Adipocyte (in vitro differentiated cells): ENCODE measurements around the gene TRIM5.
"Not testable (repeated sequence)": the region's sequence is repeated elsewhere in the genome, so short reads cannot be mapped to it uniquely, and the experiment has no call there.

Experiments used
- DNase-seq: peaks from one replicate; pipeline ENCODE4 v3.0.0-alpha.2; 2015; ENCODE audit warnings: low read depth
- H3K27me3 ChIP-seq: replicated peaks from 2 replicates; pipeline ENCODE4 v1.7.0; 2013; ENCODE audit warnings: mild to moderate bottlenecking, low read length, moderate library complexity; ENCODE audit not compliant: control insufficient read depth, insufficient read depth
- H3K36me3 ChIP-seq: 2 replicates; pipeline ENCODE4 v1.7.0; 2013; ENCODE audit warnings: low read length, mild to moderate bottlenecking, moderate library complexity; ENCODE audit not compliant: control insufficient read depth, insufficient read depth, severe bottlenecking
- H3K4me1 ChIP-seq: 2 replicates; pipeline ENCODE4 v1.7.0; 2013; ENCODE audit warnings: mild to moderate bottlenecking, low read length, moderate library complexity; ENCODE audit not compliant: control insufficient read depth, insufficient read depth
- H3K4me3 ChIP-seq: 2 replicates; pipeline ENCODE4 v1.7.0; 2013; ENCODE audit warnings: mild to moderate bottlenecking, low read length, moderate library complexity
- H3K9ac ChIP-seq: 2 replicates; pipeline ENCODE4 v1.7.0; 2013; ENCODE audit warnings: mild to moderate bottlenecking, low read length, moderate library complexity
- H3K9me3 ChIP-seq: 2 replicates; pipeline ENCODE4 v1.7.0; 2013; ENCODE audit warnings: mild to moderate bottlenecking, low read length, moderate library complexity; ENCODE audit not compliant: control insufficient read depth

TRIM5 gene

DNA sequence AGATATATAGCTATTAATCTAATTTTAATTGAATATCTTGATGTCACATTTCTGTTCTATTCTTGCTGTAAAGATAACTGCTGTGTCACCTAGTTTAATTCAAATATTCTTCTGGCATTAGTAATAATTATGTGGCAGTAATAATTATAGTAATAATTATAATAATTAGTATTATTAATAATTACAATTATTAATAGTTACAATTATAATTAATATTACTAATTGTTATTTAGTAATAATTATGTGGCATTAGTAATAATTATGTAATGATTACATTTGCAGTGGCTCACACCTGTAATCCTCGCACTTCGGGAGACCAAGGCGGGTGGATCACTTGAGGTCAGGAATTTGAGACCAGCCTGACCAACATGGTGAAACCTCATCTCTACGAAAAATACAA, 1.6 kb upstream of the TRIM5 start:
- Histone ChIP-seq H3K4me3 (no peak overlapping the region), H3K9me3 (no peaks in the 10 kb centered on the region), H3K27me3 (no peaks in the 10 kb centered on the region), H3K4me1 (peaks cover 16% of the 10 kb centered on the region), H3K9ac (no peak overlapping the region), H3K36me3 (no peaks in the 10 kb centered on the region)
- DNase-seq = no peak

DNA sequence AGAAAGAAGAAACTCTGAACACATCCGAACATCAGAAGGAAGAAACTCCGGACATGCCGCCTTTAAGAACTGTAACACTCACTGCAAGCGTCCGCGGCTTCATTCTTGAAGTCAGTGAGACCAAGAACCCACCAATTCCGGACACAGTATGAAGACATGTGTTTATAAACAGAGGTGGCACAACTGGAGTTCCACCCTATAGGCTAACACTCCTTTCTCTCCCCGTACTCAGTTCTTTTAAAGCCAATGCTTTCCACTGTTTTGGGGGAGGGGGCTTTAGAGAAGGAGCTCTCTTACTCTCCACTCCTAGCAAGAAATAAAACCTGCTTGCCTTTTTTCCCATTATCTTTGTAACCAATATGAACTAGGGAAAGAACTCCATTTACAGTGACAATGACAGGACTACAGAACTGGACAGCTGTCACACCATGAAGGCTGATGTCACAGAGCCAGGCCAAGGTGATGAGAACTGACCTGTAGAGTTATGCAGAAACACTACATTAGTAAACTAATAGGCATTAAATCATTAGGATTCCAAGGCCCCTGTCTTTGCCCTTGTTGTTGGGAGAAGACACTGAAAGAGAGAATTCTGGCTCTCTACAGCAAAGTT, 733 bp downstream of the TRIM5 start:
- Histone ChIP-seq H3K4me1 (peaks cover 13% of the 10 kb centered on the region), H3K9ac (peak overlapping the region; percentile 90), H3K4me3 (peak overlapping the region; percentile 89), H3K36me3 (peaks cover 6% of the 10 kb centered on the region), H3K27me3 (no peaks in the 10 kb centered on the region), H3K9me3 (no peaks in the 10 kb centered on the region)
- DNase-seq = no peak

DNA sequence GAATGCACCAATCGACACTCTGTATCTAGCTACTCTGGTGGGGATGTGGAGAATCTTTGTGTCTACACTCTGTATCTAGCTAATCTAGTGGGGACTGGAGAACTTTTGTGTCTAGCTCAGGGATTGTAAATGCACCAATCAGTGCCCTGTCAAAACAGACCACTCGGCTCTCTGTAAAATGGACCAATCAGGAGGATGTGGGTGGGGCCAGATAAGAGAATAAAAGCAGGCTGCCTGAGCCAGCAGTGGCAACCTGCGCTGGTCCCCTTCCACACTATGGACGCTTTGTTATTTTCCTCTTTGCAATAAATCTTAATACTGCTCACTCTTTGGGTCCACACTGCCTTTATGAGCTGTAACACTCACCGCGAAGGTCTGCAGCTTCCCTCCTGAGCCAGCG, 1.3 kb downstream of the TRIM5 start:
- not testable (repeated sequence) for H3K9me3 ChIP-seq, DNase-seq, H3K9ac ChIP-seq, H3K27me3 ChIP-seq, H3K4me1 ChIP-seq
- peak overlapping the region; percentile 89 for H3K4me3 ChIP-seq
- peaks cover 11% of the 10 kb centered on the region for H3K36me3 ChIP-seq

DNA sequence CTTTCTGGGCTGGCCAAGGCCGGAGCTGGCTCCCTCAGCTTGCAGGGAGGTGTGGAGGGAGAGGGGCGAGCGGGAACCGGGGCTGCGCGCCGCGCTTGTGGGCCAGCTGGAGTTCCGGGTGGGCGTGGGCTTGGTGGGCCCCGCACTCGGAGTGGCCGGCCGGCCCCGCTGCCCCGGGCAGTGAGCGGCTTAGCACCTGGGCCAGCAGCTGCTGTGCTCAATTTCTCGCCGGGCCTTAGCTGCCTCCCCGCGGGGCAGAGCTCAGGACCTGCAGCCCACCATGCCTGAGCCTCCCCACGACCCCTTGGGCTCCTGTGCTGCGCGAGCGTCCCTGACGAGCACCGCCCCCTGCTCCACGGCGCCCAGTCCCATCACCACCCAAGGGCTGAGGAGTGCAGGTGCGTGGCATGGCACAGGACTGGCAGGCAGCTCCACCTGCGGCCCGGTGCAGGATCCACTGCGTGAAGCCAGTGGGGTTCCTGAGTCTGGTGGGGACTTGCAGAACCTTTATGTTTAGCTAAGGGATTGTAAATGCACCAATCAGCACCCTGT, 1.9 kb downstream of the TRIM5 start:
- not testable (repeated sequence) for H3K9ac ChIP-seq, H3K4me1 ChIP-seq, H3K27me3 ChIP-seq, H3K4me3 ChIP-seq, H3K9me3 ChIP-seq, DNase-seq
- H3K36me3 ChIP-seq = peaks cover 18% of the 10 kb centered on the region

DNA sequence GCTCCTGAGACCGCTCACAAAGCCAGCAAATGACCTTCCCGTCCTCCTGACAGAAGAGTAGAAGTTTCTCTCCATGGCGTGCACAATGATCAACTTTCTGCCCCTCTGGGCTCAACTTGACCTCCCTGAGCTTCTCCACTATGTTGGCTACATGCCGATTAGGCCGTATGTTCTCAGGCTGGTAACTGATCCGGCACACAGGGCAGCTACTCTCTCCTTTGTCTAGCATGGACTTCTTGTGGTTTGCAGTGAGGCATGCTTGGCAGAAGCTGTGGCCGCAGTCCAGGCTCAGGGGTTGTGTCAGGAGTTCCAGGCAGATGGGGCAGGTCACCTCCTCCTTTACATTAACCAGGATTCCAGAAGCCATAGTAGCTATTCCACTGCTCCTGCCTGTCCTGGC, 5.1 kb downstream of the TRIM5 start:
- no peaks in the 10 kb centered on the region for H3K27me3 ChIP-seq
- H3K4me1 ChIP-seq = peaks cover 5% of the 10 kb centered on the region
- H3K9me3 ChIP-seq = no peaks in the 10 kb centered on the region
- DNase-seq = no peak
- no peak overlapping the region for H3K9ac ChIP-seq
- H3K36me3 ChIP-seq = peaks cover 23% of the 10 kb centered on the region
- no peak overlapping the region for H3K4me3 ChIP-seq

DNA sequence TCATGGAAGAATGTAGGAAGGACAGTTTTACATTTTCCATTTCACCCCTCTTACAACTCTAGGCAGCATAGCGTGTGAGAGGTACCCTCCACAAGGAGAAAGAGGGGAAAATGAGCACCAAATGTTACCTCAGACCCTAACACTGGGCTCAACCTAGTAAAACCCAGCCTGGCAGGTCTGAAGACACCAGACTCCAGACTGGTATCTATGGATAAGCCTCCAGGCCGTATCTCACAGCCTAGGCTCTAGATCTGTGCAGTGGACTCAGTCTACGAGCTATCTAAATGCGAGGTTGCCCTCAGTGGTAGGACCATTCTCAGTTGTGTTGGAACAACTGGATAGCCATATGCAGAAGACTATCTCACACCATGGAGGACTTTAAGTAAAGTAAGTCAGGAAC, 10.5 kb downstream of the TRIM5 start:
- Histone ChIP-seq H3K4me1 (no peaks in the 10 kb centered on the region), H3K27me3 (no peaks in the 10 kb centered on the region), H3K9ac (no peak overlapping the region), H3K36me3 (peaks cover 30% of the 10 kb centered on the region), H3K9me3 (no peaks in the 10 kb centered on the region), H3K4me3 (no peak overlapping the region)
- DNase-seq = no peak

DNA sequence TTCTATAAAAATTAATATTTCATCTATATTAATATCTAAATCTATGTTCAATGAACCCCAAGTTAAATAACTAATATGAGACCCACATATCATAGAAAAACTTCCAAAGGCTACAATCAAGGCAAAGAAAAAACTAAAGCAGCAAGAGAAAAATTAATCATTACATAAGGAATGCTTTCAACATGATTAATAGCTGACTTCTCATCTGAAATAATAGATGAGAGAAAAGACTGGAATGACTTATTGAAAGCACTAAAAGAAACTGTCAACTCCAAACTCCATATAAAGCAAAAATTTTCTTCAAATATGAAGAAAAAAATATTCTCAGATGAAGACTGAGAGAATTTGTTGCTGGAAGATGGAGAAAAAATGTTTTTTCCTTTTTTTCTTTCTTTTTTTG, 13.0 kb downstream of the TRIM5 start:
- Histone ChIP-seq H3K36me3 (peaks cover 22% of the 10 kb centered on the region), H3K27me3 (no peaks in the 10 kb centered on the region), H3K4me1 (no peaks in the 10 kb centered on the region), H3K9ac (no peak overlapping the region), H3K9me3 (no peaks in the 10 kb centered on the region), H3K4me3 (no peak overlapping the region)
- no peak for DNase-seq

DNA sequence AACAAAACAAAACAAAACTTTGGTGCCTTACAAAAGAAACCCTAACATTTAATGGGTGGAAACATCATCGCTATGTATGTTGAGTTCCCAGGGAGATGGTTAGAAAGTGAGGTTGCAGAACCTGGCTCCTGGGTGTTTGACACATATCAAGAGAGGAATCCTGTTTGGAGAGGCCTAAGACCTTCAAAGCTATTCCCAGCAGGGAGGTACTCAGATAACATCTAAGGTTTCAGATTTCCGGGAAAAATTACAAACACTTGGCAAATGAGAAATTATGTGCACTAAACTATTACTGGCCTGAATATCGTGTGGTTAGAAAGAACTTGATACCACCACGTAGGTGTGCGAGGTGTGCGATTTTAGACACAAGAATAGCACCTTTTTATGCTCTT, 18.5 kb downstream of the TRIM5 start:
- H3K4me1 ChIP-seq = no peaks in the 10 kb centered on the region
- no peaks in the 10 kb centered on the region for H3K9me3 ChIP-seq
- DNase-seq = peak; percentile 9
- H3K27me3 ChIP-seq = no peaks in the 10 kb centered on the region
- H3K9ac ChIP-seq = no peak overlapping the region
- H3K36me3 ChIP-seq = peaks cover 42% of the 10 kb centered on the region
- H3K4me3 ChIP-seq = no peak overlapping the region

DNA sequence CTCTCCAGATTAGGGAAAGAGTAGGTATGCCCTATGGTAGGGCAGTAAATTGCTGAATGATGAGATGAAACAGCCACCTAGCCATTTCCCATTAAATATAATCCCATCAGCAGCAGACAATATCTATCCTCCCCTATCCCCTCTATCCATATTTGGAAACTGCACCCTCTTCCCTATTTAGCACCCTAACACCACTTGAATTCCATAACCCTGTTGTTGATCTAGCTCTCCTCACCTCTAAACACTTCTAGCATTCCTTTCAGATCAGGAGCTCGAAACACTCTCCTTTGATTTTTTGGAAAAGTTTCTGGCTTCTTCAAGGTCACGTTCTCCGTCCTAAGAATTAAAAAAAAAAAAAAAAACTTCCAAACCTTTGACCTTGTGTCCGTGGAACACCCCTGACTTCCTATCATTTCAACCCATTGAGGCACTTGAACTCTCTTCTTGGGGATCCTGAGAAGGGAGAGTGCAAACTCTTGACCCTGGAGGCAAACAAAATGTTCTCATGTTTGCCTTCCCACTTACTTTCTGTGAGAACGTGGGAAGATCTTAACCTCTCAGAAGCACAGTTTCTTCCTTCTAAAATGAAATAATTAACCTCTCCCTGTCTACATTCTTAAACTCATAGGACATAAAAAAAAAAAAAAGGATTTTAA, 19.0 kb downstream of the TRIM5 start:
- DNase-seq = no peak
- no peaks in the 10 kb centered on the region for H3K27me3 ChIP-seq
- no peak overlapping the region for H3K4me3 ChIP-seq
- no peaks in the 10 kb centered on the region for H3K9me3 ChIP-seq
- H3K9ac ChIP-seq = no peak overlapping the region
- peaks cover 39% of the 10 kb centered on the region for H3K36me3 ChIP-seq
- H3K4me1 ChIP-seq = no peaks in the 10 kb centered on the region

DNA sequence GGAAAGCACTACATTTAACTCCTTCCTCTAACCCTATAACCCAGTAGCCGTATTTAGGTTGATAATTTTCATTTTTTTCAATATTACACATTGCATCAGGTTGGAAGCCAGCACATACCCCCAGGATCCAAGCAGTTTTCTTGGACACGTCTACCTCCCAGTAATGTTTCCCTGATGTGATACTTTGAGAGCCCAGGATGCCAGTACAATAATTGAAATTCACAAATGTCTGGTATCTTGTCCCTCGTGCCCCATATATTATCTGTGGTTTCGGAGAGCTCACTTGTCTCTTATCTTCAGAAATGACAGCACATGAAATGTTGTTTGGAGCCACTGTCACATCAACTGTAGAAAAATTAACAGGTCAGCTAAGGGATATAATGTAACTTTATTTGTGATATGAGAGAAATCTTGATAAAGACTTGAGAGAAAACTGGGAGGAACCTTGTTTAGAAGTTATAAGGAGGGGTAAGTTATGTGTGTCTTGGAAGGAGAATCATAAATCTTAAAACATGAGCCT, 19.8 kb downstream of the TRIM5 start:
- peaks cover 38% of the 10 kb centered on the region for H3K36me3 ChIP-seq

DNA sequence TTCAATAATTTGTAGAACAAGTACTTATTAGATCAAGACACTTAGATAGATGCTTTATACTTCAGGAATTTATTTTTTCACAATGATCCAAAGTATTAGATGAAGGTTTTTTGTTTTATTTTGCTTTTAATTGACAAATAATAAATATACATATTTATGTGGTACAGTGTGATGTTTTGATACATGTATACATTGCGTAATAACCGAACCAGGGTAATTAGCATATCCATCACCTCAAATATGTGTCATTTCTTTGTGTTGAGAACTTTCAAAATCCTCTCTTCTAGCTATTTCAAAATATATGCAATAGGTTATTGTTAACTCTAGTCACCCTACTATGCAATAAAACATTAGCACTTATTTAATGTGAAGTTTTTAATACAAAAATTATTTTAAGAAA, 21.4 kb downstream of the TRIM5 start:
- Histone ChIP-seq H3K4me3 (no peak overlapping the region), H3K36me3 (peaks cover 30% of the 10 kb centered on the region), H3K9me3 (no peaks in the 10 kb centered on the region), H3K4me1 (no peaks in the 10 kb centered on the region), H3K27me3 (no peaks in the 10 kb centered on the region), H3K9ac (no peak overlapping the region)
- DNase-seq = no peak

More for the DNA sequence above, 19.8 kb downstream of the TRIM5 start:
- Histone ChIP-seq H3K9ac (no peak overlapping the region), H3K4me3 (no peak overlapping the region), H3K4me1 (no peaks in the 10 kb centered on the region), H3K9me3 (no peaks in the 10 kb centered on the region), H3K27me3 (no peaks in the 10 kb centered on the region)
- no peak for DNase-seq
